Sigmoid colon (tissue), 4 donors: Measurements from ENCODE around the gene FMNL2.

ENCODE experiments used
- EP300 ChIP-seq, 4 donors: sonication (generic); formaldehyde crosslinking; IDR thresholded peaks; one replicate each; pipeline ENCODE4 v1.6.1; 2017; ENCODE audit warnings: antibody characterized with exemption in 4 of 4
- POLR2A ChIP-seq, 2 donors: fragments of 450-650 bp; IDR thresholded peaks; one replicate each; pipeline ENCODE4 v1.6.1; 2016; ENCODE audit warnings: antibody characterized with exemption in 2 of 2, mild to moderate bottlenecking in 2 of 2, moderate library complexity in 2 of 2
- TF ChIP-seq, protein P1 (sequence below), 4 experiments: fragments of 450-650 bp in 3 of 4; fragments of 200-600 bp in 1 of 4; IDR thresholded peaks; one replicate each; pipeline ENCODE4 v1.5.1; 2016 to 2019; ENCODE audit warnings: antibody characterized with exemption in 4 of 4, mild to moderate bottlenecking in 3 of 4, moderate library complexity in 2 of 4

DNA sequence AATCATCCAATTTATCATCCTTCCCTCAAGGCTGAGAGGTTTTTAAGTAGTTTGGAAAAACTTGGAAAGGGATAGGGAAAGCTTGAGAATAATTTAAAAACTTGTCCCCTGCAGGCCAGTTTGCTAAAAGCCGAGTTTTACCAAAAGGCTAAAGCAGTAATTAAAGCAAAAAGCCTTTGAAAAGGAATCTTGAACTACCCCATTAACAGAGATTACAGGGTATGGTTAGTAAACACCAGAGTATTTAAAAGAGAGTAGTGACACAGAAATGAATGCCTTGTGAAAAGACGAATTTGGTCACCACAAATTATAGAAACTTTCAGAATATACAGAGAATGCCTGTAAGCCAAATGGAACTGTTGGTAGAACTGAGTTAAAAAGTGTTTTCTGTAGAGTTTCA lies 85.0 kb downstream of the FMNL2 start:
- TF ChIP-seq, protein P1, sequence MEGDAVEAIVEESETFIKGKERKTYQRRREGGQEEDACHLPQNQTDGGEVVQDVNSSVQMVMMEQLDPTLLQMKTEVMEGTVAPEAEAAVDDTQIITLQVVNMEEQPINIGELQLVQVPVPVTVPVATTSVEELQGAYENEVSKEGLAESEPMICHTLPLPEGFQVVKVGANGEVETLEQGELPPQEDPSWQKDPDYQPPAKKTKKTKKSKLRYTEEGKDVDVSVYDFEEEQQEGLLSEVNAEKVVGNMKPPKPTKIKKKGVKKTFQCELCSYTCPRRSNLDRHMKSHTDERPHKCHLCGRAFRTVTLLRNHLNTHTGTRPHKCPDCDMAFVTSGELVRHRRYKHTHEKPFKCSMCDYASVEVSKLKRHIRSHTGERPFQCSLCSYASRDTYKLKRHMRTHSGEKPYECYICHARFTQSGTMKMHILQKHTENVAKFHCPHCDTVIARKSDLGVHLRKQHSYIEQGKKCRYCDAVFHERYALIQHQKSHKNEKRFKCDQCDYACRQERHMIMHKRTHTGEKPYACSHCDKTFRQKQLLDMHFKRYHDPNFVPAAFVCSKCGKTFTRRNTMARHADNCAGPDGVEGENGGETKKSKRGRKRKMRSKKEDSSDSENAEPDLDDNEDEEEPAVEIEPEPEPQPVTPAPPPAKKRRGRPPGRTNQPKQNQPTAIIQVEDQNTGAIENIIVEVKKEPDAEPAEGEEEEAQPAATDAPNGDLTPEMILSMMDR (IDR thresholded peaks at IDR 0.05) = no peak
- TF ChIP-seq EP300 (IDR thresholded peaks at IDR 0.05) (no peak), POLR2A (IDR thresholded peaks at IDR 0.05) (no peak)
